Glutamatergic neuron (in vitro differentiated cells): Measurements from ENCODE around the gene USP40. TPM values are rescaled to one million over a fixed set of nuclear protein-coding genes. Genes with fewer than 3 reads are reported as not detected.

ENCODE experiments used
- DNase-seq: peaks from one replicate; pipeline ENCODE4 v3.0.0; 2022
- H3K27ac Mint-ChIP-seq: one replicate; pipeline ENCODE4 v1.8.0; 2020; ENCODE audit warnings: mild to moderate bottlenecking, mixed read lengths, inconsistent platforms; ENCODE audit not compliant: unreplicated experiment
- H3K27me3 Mint-ChIP-seq: one replicate; pipeline ENCODE4 v1.8.0; 2020; ENCODE audit warnings: mild to moderate bottlenecking, moderate library complexity, mixed read lengths, inconsistent platforms; ENCODE audit not compliant: unreplicated experiment
- H3K36me3 Mint-ChIP-seq: one replicate; pipeline ENCODE4 v1.8.0; 2020; ENCODE audit warnings: mild to moderate bottlenecking, mixed read lengths, inconsistent platforms; ENCODE audit not compliant: unreplicated experiment
- H3K4me1 Mint-ChIP-seq: one replicate; pipeline ENCODE4 v1.8.0; 2020; ENCODE audit warnings: mild to moderate bottlenecking, low read depth, mixed read lengths, inconsistent platforms; ENCODE audit not compliant: unreplicated experiment
- H3K4me3 Mint-ChIP-seq: one replicate; pipeline ENCODE4 v1.8.0; 2020; ENCODE audit warnings: mild to moderate bottlenecking, mixed read lengths, inconsistent platforms; ENCODE audit not compliant: unreplicated experiment
- H3K9me3 Mint-ChIP-seq: one replicate; pipeline ENCODE4 v1.8.0; 2020; ENCODE audit warnings: mild to moderate bottlenecking, moderate library complexity, mixed read lengths, inconsistent platforms; ENCODE audit not compliant: unreplicated experiment
- total RNA-seq: library from RNA; stranded (reverse); fragmentation: NEBNext Ultra II Directional; extraction: Animal tissue kit (Norgen Biotek cat#: 25700); gene quantifications from one replicate; pipeline ENCODE4 v1.2.1, GENCODE V29; 2021; ENCODE audit not compliant: unreplicated experiment
- TF ChIP-seq, protein P1 (sequence below): fragments of 200-600 bp; sonication (generic); IDR thresholded peaks from one replicate; pipeline ENCODE4 v1.5.0; 2021; ENCODE audit not compliant: partially characterized antibody, unreplicated experiment

Gene USP40
- total RNA-seq, 1 donor from 2014 or later, result 21.8 TPM

DNA sequence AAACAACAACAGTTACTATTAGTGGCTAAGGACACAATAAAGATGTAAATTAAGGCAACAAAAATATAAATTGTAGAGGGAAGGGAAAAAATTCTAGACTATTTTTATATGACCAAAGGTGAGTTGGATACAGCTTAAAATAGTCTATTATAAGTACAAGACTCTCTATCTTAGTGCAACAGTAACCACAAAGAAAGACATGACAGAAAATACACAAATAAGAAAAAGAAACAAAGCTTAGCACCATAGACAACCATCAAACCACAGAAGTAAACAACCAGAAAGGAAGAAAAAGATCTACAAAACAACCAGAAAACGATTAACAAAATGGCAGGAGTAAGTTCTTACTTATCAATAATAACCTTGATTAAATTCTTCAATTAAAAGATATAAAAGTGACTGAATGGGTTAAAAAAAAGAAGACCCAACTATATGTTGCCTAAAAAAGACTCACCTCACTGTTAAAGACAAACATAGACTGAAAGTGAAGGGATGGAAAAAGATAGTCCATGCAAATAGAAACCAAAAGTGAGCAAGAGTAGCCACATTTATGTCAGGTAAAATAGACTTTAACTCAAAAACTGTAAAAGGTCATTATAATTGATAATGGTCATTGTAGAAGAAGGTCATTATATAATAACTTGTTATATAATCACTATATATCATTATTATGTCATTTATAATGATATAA is 62.5 kb downstream of the USP40 start:
- H3K4me1 Mint-ChIP-seq, result no peaks in the 10 kb centered on the region
- H3K36me3 Mint-ChIP-seq, result peaks cover 20% of the 10 kb centered on the region
- no peak overlapping the region for H3K27ac Mint-ChIP-seq
- no peak for DNase-seq
- TF ChIP-seq, protein P1, sequence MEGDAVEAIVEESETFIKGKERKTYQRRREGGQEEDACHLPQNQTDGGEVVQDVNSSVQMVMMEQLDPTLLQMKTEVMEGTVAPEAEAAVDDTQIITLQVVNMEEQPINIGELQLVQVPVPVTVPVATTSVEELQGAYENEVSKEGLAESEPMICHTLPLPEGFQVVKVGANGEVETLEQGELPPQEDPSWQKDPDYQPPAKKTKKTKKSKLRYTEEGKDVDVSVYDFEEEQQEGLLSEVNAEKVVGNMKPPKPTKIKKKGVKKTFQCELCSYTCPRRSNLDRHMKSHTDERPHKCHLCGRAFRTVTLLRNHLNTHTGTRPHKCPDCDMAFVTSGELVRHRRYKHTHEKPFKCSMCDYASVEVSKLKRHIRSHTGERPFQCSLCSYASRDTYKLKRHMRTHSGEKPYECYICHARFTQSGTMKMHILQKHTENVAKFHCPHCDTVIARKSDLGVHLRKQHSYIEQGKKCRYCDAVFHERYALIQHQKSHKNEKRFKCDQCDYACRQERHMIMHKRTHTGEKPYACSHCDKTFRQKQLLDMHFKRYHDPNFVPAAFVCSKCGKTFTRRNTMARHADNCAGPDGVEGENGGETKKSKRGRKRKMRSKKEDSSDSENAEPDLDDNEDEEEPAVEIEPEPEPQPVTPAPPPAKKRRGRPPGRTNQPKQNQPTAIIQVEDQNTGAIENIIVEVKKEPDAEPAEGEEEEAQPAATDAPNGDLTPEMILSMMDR, result no peak
- no peak overlapping the region for H3K4me3 Mint-ChIP-seq
- peaks cover 4% of the 10 kb centered on the region for H3K27me3 Mint-ChIP-seq
- H3K9me3 Mint-ChIP-seq, result peaks cover 1% of the 10 kb centered on the region

DNA sequence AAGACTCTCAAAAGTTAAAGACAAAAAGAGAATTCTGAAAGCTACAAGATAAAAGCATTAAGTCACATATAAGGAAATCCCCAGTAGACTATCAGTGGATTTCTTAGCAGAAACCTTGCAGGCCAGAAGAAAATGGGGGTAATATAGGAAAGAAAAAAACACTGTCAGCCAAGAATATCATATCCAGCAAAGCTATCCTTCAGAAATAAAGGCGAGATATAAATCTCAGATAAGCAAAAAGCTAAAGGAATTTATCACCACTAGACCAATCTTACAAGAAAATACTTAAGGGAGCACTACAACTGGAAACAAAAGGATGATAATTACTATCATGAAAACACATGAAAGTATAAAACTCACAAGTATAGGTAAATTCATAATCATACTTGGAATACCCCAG is 63.1 kb downstream of the USP40 start:
- H3K4me1 Mint-ChIP-seq, result no peaks in the 10 kb centered on the region
- H3K9me3 Mint-ChIP-seq, result peaks cover 1% of the 10 kb centered on the region
- H3K27ac Mint-ChIP-seq, result no peak overlapping the region
- TF ChIP-seq, protein P1, result no peak
- no peak for DNase-seq
- no peak overlapping the region for H3K4me3 Mint-ChIP-seq
- H3K27me3 Mint-ChIP-seq, result peaks cover 4% of the 10 kb centered on the region
- peaks cover 20% of the 10 kb centered on the region for H3K36me3 Mint-ChIP-seq

DNA sequence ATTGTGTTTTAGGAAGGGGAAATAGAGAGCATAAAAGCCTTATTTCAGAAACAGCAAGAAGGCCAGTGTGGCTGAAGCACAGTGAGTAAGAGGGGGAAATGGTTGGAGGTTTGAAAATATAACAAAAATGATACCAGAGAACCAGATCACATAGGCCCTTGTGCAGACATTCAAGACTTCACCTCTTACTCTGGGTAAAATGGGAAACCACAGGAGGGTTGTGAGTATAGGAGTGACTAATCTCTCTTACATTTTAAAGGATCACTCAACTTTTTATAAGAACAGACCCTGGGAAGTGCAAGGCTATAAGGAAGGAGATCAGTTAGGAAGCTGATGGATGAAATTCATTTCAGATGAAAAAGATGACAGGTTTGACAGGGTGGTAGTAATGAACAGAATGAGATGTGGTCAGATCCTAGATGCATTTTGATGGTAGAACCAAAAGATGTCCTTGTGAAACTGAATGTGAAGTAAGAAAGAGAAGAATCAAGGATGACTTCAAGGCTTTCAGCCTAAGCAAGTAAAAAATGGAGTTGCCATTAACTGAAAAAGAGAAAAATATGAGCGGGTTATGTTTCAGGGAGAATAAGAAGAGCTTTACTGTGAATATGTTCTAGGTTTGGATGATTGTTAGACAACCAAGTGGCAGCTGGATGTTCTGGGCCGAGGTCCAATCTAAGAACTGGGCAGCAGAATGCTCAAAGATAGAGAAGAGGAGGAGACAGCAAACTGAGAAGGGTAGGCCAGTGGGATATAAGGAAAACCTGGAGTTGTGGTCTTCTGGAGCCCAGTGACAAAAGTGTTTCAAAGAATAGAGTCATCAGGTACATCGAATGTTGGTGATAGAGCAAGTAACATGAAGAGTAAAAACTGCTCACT is 65.1 kb downstream of the USP40 start:
- peaks cover 4% of the 10 kb centered on the region for H3K27me3 Mint-ChIP-seq
- H3K9me3 Mint-ChIP-seq, result peaks cover 1% of the 10 kb centered on the region
- DNase-seq, result no peak
- TF ChIP-seq, protein P1, result no peak
- H3K4me3 Mint-ChIP-seq, result no peak overlapping the region
- H3K4me1 Mint-ChIP-seq, result no peaks in the 10 kb centered on the region
- H3K27ac Mint-ChIP-seq, result no peak overlapping the region
- peaks cover 20% of the 10 kb centered on the region for H3K36me3 Mint-ChIP-seq

DNA sequence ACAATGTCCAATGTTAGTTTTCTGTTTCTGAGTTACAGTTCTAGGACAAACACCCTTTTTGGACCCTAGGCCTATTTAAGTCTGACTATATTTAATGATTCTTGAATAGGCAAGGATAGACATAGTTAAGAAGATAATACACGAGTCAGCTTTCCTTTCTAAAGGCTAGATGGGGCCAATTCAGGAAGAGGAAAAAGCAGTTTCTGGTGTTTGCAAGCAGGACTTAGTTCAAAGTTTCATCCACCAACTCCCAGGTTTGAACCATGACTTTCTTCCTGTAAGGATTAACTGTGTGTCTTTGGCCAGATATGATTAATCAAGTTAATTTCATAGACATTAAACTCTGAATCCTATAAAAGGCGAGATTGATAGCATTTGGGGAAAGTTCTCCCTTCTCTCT is 66.7 kb downstream of the USP40 start:
- H3K27ac Mint-ChIP-seq, result no peak overlapping the region
- H3K27me3 Mint-ChIP-seq, result no peaks in the 10 kb centered on the region
- no peaks in the 10 kb centered on the region for H3K4me1 Mint-ChIP-seq
- no peak overlapping the region for H3K4me3 Mint-ChIP-seq
- TF ChIP-seq, protein P1, result no peak
- no peak for DNase-seq
- peaks cover 1% of the 10 kb centered on the region for H3K9me3 Mint-ChIP-seq
- peaks cover 20% of the 10 kb centered on the region for H3K36me3 Mint-ChIP-seq

DNA sequence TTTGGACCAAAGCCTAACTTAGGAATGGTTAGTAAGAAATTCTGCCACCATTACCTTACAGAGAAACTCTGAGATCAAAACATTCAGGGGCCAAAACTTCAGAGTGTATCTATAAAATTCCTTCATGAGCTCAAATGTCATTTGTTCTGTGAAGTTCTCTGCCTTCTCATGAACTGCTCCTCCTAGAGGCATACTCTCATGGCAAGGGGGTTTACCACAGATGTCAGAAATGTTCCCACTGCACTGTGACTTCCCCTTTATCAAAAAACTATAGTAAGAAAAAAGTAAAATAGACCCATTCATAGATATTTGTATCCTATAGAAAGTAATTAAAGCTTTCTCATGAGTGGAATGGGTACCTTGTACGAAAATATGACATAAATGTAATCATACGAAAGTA is 68.5 kb downstream of the USP40 start:
- peaks cover 2% of the 10 kb centered on the region for H3K4me1 Mint-ChIP-seq
- no peaks in the 10 kb centered on the region for H3K9me3 Mint-ChIP-seq
- H3K27me3 Mint-ChIP-seq, result no peaks in the 10 kb centered on the region
- TF ChIP-seq, protein P1, result no peak
- no peak overlapping the region for H3K4me3 Mint-ChIP-seq
- H3K27ac Mint-ChIP-seq, result no peak overlapping the region
- peaks cover 16% of the 10 kb centered on the region for H3K36me3 Mint-ChIP-seq
- DNase-seq, result no peak
